ENCODE data around the gene DLL4. TPM values are rescaled to one million over a fixed set of nuclear protein-coding genes. Genes with fewer than 3 reads are reported as not detected.

DLL4 gene
- total and polyA plus RNA-seq, 10 of the 15 experiments (the other 5 are each of a cell fraction or from before 2014, with no cell fraction given), result 0.04 to 0.16 (median 0.09) TPM; not detected in 6

- Histone ChIP-seq H3K9ac (ENCODE audit: control insufficient read depth, insufficient read depth, low read length) (no peak overlapping the region), H3K27ac (ENCODE audit: control insufficient read depth, insufficient read depth) (no peak overlapping the region), H2AFZ (ENCODE audit: control insufficient read depth, low read depth, low read length) (no peak overlapping the region), H3K4me1 (ENCODE audit: control insufficient read depth, insufficient read depth, low read length) (peaks cover 9% of the 10 kb centered on the region), H3K79me2 (ENCODE audit: control insufficient read depth, insufficient read depth, low read length) (no peaks in the 10 kb centered on the region), H3K27me3 (replicated peaks in 1 of 2; ENCODE audit: control insufficient read depth in 2 of 2, insufficient read depth in 2 of 2, low read length in 1 of 2) (no peaks in the 10 kb centered on the region), H3K4me2 (ENCODE audit: control insufficient read depth, insufficient read depth) (no peak overlapping the region), H3K9me3 (replicated peaks; ENCODE audit: control insufficient read depth, insufficient read depth, low read length) (no peaks in the 10 kb centered on the region), H4K20me1 (ENCODE audit: control insufficient read depth, insufficient read depth) (no peaks in the 10 kb centered on the region), H3K4me3 (no peak overlapping the region), H3K36me3 (ENCODE audit: control insufficient read depth in 2 of 2, insufficient read depth in 2 of 2, low read length in 1 of 2) (no peaks in the 10 kb centered on the region)
- RAD21 ChIA-PET (ENCODE audit: unreplicated experiment), result interaction anchor here (1.1 kb wide), 1 partner anchor 270 kb away, joined by 6 read pairs; no protein-coding TSS in a partner anchor
- 91% methylated on average over 12 of the region's 12 CpGs for WGBS (ENCODE audit: insufficient coverage, insufficient replicate concordance, low lambda C conversion rate, missing lambda C conversion rate)
- FAIRE-seq, result peak; percentile 57
- in situ Hi-C loops (cut with MboI) (no loop called here), intact Hi-C loops (cut with micrococcal nuclease; ENCODE audit: unreplicated experiment) (no loop called here)
- CTCF ChIA-PET, result interaction anchor here (0.7 to 6.1 kb wide), 6 partner anchors 11 to 216 kb away, joined by 3 to 30 read pairs (median 9); no protein-coding TSS in a partner anchor
- DNase-seq (ENCODE audit: low read depth, low spot score), result no peak
- no TSS peak for BruUV-seq (replicated peaks)
- SMC1A ChIA-PET (ENCODE audit: uncharacterized antibody, unreplicated experiment), result interaction anchor here (1.1 to 2.1 kb wide), 5 partner anchors 9 to 274 kb away, joined by 3 to 8 read pairs (median 5); no protein-coding TSS in a partner anchor
- ATAC-seq, result no peak
- POLR2A ChIA-PET, result interaction anchor here (0.6 kb wide), 1 partner anchor 190 kb away, joined by 4 read pairs; no protein-coding TSS in a partner anchor
- TF ChIP-seq EP300 (IDR thresholded peaks at IDR 0.05; ENCODE audit: borderline replicate concordance in 1 of 2, control insufficient read depth in 1 of 2, low read depth in 2 of 2, low read length in 2 of 2), result no peak
- TF ChIP-seq SREBF1 (IDR thresholded peaks at IDR 0.05; ENCODE audit: low read length), result no peak
- TF ChIP-seq RELA (IDR thresholded peaks at IDR 0.05; ENCODE audit: borderline replicate concordance, partially characterized antibody), result no peak
- no peak for TF ChIP-seq ZSCAN29 (IDR thresholded peaks at IDR 0.05)
- no peak for TF ChIP-seq CBX5 (IDR thresholded peaks at IDR 0.05; ENCODE audit: low read depth)
- TF ChIP-seq ZNF217 (IDR thresholded peaks at IDR 0.05), result no peak
- no peak for TF ChIP-seq BACH1 (IDR thresholded peaks at IDR 0.05; ENCODE audit: borderline replicate concordance)
- TF ChIP-seq ESRRA (IDR thresholded peaks at IDR 0.05; ENCODE audit: low read length), result no peak
- TF ChIP-seq PBX3 (IDR thresholded peaks at IDR 0.05; ENCODE audit: insufficient replicate concordance, low read depth, low read length), result peak; percentile 23
- peak; percentile 100 for TF ChIP-seq BCL3 (IDR thresholded peaks at IDR 0.05; ENCODE audit: borderline replicate concordance, insufficient read depth, low read depth, low read length, poor library complexity, severe bottlenecking)
- TF ChIP-seq HDGF (IDR thresholded peaks at IDR 0.05), result 0 out of 2 replicates have a peak, but pooled peaks have one; percentile 67
- no peak for TF ChIP-seq IKZF2 (IDR thresholded peaks at IDR 0.05)
- no peak for TF ChIP-seq SP1 (IDR thresholded peaks at IDR 0.05; ENCODE audit: low read depth, low read length)
- no peak for TF ChIP-seq SREBF2 (IDR thresholded peaks at IDR 0.05; ENCODE audit: low read length)
- no peak for TF ChIP-seq ATF2 (IDR thresholded peaks at IDR 0.05; ENCODE audit: low read length)
- TF ChIP-seq KAT2A (conservative IDR thresholded peaks at IDR 0.05; ENCODE audit: control insufficient read depth, low read depth, low read length), result no peak
- no peak for TF ChIP-seq MTA2 (IDR thresholded peaks at IDR 0.05; ENCODE audit: low read depth)
- no peak for TF ChIP-seq TBL1XR1 (IDR thresholded peaks at IDR 0.05; ENCODE audit: low read depth, low read length)
- no peak for TF ChIP-seq RELB (IDR thresholded peaks at IDR 0.05; ENCODE audit: low read depth)
- no peak for TF ChIP-seq PAX8 (IDR thresholded peaks at IDR 0.05)
- no peak for TF ChIP-seq TAF1 (IDR thresholded peaks at IDR 0.05; ENCODE audit: borderline replicate concordance, low read depth, low read length)
Measured at GRCh38 chr15:40914013-40914412, 15.1 kb upstream of the DLL4 start.

Measured in GM12878 (cell line).